GM23338 (cell line): Measurements from ENCODE around the gene CEACAM4. TPM values are rescaled to one million over a fixed set of nuclear protein-coding genes. Genes with fewer than 3 reads are reported as not detected.

Source experiments
- ATAC-seq: fragments of 200-7000 bp; cut with Tn5 transposase; 3 replicates; pipeline ENCODE4 v1.9.1; 2020
- DNase-seq: peaks from one replicate; pipeline ENCODE4 v3.0.0-alpha.2; 2015; ENCODE audit warnings: low spot score
- H2AFZ ChIP-seq: fragments of 200-600 bp; sonication (generic); 2 replicates; pipeline ENCODE4 v1.8.0; 2016; ENCODE audit warnings: antibody characterized with exemption, mild to moderate bottlenecking, moderate library complexity
- H3F3A ChIP-seq: fragments of 200-600 bp; sonication (generic); replicated peaks from 2 replicates; pipeline ENCODE4 v1.8.0; 2017; ENCODE audit warnings: antibody characterized with exemption, mixed run types, low read depth
- H3K27ac ChIP-seq: fragments of 200-600 bp; sonication (generic); 2 replicates; pipeline ENCODE4 v1.6.1; 2016; ENCODE audit warnings: low read depth
- H3K27me3 ChIP-seq: fragments of 200-600 bp; sonication (generic); 2 replicates; pipeline ENCODE4 v1.8.0; 2016; ENCODE audit warnings: mild to moderate bottlenecking, mixed run types, moderate library complexity; ENCODE audit not compliant: insufficient read depth
- H3K36me3 ChIP-seq: fragments of 200-600 bp; sonication (generic); 2 replicates; pipeline ENCODE4 v1.8.0; 2016; ENCODE audit warnings: mild to moderate bottlenecking; ENCODE audit not compliant: insufficient read depth
- H3K4me1 ChIP-seq: fragments of 200-600 bp; sonication (generic); 2 replicates; pipeline ENCODE4 v1.8.0; 2016; ENCODE audit warnings: mild to moderate bottlenecking, moderate library complexity; ENCODE audit not compliant: insufficient read depth
- H3K4me2 ChIP-seq: fragments of 200-600 bp; sonication (generic); 2 replicates; pipeline ENCODE4 v1.7.1; 2017; ENCODE audit warnings: mixed run types
- H3K4me3 ChIP-seq: fragments of 200-600 bp; sonication (generic); 2 replicates; pipeline ENCODE4 v1.6.1; 2016; ENCODE audit warnings: mixed run types
- H3K79me2 ChIP-seq: fragments of 200-600 bp; sonication (generic); replicated peaks from 2 replicates; pipeline ENCODE4 v1.8.0; 2017; ENCODE audit warnings: mild to moderate bottlenecking; ENCODE audit not compliant: insufficient read depth
- H3K9me2 ChIP-seq: fragments of 200-600 bp; sonication (generic); 2 replicates; pipeline ENCODE4 v1.8.0; 2017; ENCODE audit not compliant: insufficient read depth
- H4K20me1 ChIP-seq: fragments of 200-600 bp; sonication (generic); replicated peaks from 2 replicates; pipeline ENCODE4 v1.8.0; 2017; ENCODE audit warnings: mild to moderate bottlenecking; ENCODE audit not compliant: insufficient read depth
- H3K27ac Mint-ChIP-seq: 2 replicates; pipeline ENCODE4 v1.8.0; 2020; ENCODE audit warnings: inconsistent platforms, mild to moderate bottlenecking, moderate library complexity, mixed read lengths
- H3K27me3 Mint-ChIP-seq: 3 replicates; pipeline ENCODE4 v1.8.0; 2022; ENCODE audit warnings: low read depth, mild to moderate bottlenecking, moderate library complexity, mixed read lengths, inconsistent platforms; ENCODE audit not compliant: insufficient read depth, poor library complexity
- H3K36me3 Mint-ChIP-seq: 3 replicates; pipeline ENCODE4 v1.8.0; 2021; ENCODE audit warnings: low read depth, mild to moderate bottlenecking, inconsistent platforms, moderate library complexity, mixed read lengths
- H3K4me1 Mint-ChIP-seq: 3 replicates; pipeline ENCODE4 v1.8.0; 2020; ENCODE audit warnings: mild to moderate bottlenecking, inconsistent platforms, mixed read lengths
- H3K4me3 Mint-ChIP-seq: 3 replicates; pipeline ENCODE4 v1.8.0; 2021; ENCODE audit warnings: moderate library complexity, mild to moderate bottlenecking, inconsistent platforms, mixed read lengths
- H3K9me3 Mint-ChIP-seq: 3 replicates; pipeline ENCODE4 v1.8.0; 2020; ENCODE audit warnings: moderate library complexity, mild to moderate bottlenecking, inconsistent platforms, mixed read lengths
- CREB1 ChIP-seq: fragments of 250-450 bp; sonication (Bioruptor Pico); IDR thresholded peaks from 2 replicates; pipeline ENCODE4 v1.5.0; 2020; ENCODE audit warnings: low read depth, mild to moderate bottlenecking, moderate library complexity
- CTCF ChIP-seq, 2 experiments: fragments of 200-600 bp in 1 of 2; sonication (generic) in 1 of 2; conservative IDR thresholded peaks; 2 replicates each; pipeline versions ENCODE4 v1.5.1 to v1.6.1; 2016 to 2017; ENCODE audit warnings: antibody characterized with exemption in 2 of 2, low read depth in 2 of 2, mild to moderate bottlenecking in 2 of 2, moderate library complexity in 1 of 2
- ETS1 ChIP-seq: IDR thresholded peaks from 2 replicates; pipeline ENCODE4 v1.6.1; 2016; ENCODE audit warnings: antibody characterized with exemption
- EZH2 ChIP-seq: fragments of 200-600 bp; sonication (generic); IDR thresholded peaks from one replicate; pipeline ENCODE4 v1.8.0; 2017; ENCODE audit warnings: antibody characterized with exemption, mild to moderate bottlenecking, low read depth; ENCODE audit not compliant: unreplicated experiment
- EZH2phosphoT487 ChIP-seq: fragments of 200-600 bp; sonication (generic); IDR thresholded peaks from one replicate; pipeline ENCODE4 v1.8.1; 2018; ENCODE audit warnings: antibody characterized with exemption; ENCODE audit not compliant: unreplicated experiment
- JUNB ChIP-seq: IDR thresholded peaks from one replicate; pipeline ENCODE4 v1.6.1; 2016; ENCODE audit warnings: antibody characterized with exemption; ENCODE audit not compliant: unreplicated experiment
- NANOG ChIP-seq: IDR thresholded peaks from 2 replicates; pipeline ENCODE4 v1.6.1; 2016; ENCODE audit warnings: antibody characterized with exemption, borderline replicate concordance
- POLR2AphosphoS5 ChIP-seq: IDR thresholded peaks from 2 replicates; pipeline ENCODE4 v1.6.1; 2016; ENCODE audit warnings: antibody characterized with exemption, low read depth
- REST ChIP-seq: IDR thresholded peaks from one replicate; pipeline ENCODE4 v1.6.1; 2018; ENCODE audit warnings: antibody characterized with exemption; ENCODE audit not compliant: unreplicated experiment
- STAT1 ChIP-seq: IDR thresholded peaks from one replicate; pipeline ENCODE4 v1.6.1; 2016; ENCODE audit warnings: antibody characterized with exemption; ENCODE audit not compliant: unreplicated experiment
- ZNF114 ChIP-seq: fragments of 250-450 bp; sonication (Bioruptor Pico); IDR thresholded peaks from 2 replicates; pipeline ENCODE4 v1.5.0; 2020; ENCODE audit warnings: mild to moderate bottlenecking, moderate library complexity
- ZNF331 ChIP-seq: fragments of 250-450 bp; sonication (Bioruptor Pico); IDR thresholded peaks from 2 replicates; pipeline ENCODE4 v1.5.0; 2020; ENCODE audit warnings: low read depth, mild to moderate bottlenecking, moderate library complexity
- ZNF462 ChIP-seq: fragments of 250-450 bp; sonication (Bioruptor Pico); IDR thresholded peaks from 2 replicates; pipeline ENCODE4 v1.5.0; 2020; ENCODE audit warnings: mild to moderate bottlenecking, moderate library complexity
- polyA plus RNA-seq: library from polyadenylated mRNA; unstranded; fragments of >200 nt; fragmentation: Nextera tagmentation; extraction: Ambion mirVana; gene quantifications from 2 replicates; pipeline ENCODE4 v1.2.1, GENCODE V29; 2016
- total RNA-seq: library from RNA; depleted of rRNA; stranded (reverse); fragments of >200 nt; shearing (Covaris generic); gene quantifications from 2 replicates; pipeline ENCODE4 v1.2.3, GENCODE V29; 2014

Gene CEACAM4
- total and polyA plus RNA-seq, 2 experiments from 2014 or later, result not detected

GRCh38 chr19:41587838-41588210 lies 39.0 kb downstream of the CEACAM4 start (continued):
- no peak for TF ChIP-seq CTCF (conservative IDR thresholded peaks at IDR 0.05; ENCODE audit: low read depth in 2 of 2)

- H3K4me3 ChIP-seq, result no peak overlapping the region
- peaks cover 13% of the 10 kb centered on the region for H3K36me3 Mint-ChIP-seq
- H2AFZ ChIP-seq, result no peak overlapping the region
- no peaks in the 10 kb centered on the region for H3F3A ChIP-seq
- no peaks in the 10 kb centered on the region for H4K20me1 ChIP-seq
- ATAC-seq (no peak), DNase-seq (no peak)
- H3K9me2 ChIP-seq, result no peaks in the 10 kb centered on the region
- H3K9me3 Mint-ChIP-seq, result peaks cover 40% of the 10 kb centered on the region
- H3K27me3 ChIP-seq, result no peaks in the 10 kb centered on the region
- H3K36me3 ChIP-seq, result no peaks in the 10 kb centered on the region
- no peak overlapping the region for H3K27ac Mint-ChIP-seq
- no peak overlapping the region for H3K4me3 Mint-ChIP-seq
- no peak overlapping the region for H3K4me2 ChIP-seq
- no peaks in the 10 kb centered on the region for H3K79me2 ChIP-seq
- no peak overlapping the region for H3K27ac ChIP-seq
- no peaks in the 10 kb centered on the region for H3K4me1 Mint-ChIP-seq
- no peaks in the 10 kb centered on the region for H3K4me1 ChIP-seq
- peaks cover 21% of the 10 kb centered on the region for H3K27me3 Mint-ChIP-seq
- TF ChIP-seq JUNB (no peak), ZNF462 (CRISPR knock-in tag) (no peak), ZNF114 (CRISPR knock-in tag) (no peak), ZNF331 (CRISPR knock-in tag) (no peak), EZH2phosphoT487 (no peak), REST (no peak), EZH2 (no peak), ETS1 (no peak), POLR2AphosphoS5 (no peak), CREB1 (CRISPR knock-in tag) (no peak), NANOG (no peak), STAT1 (no peak)
Measured at GRCh38 chr19:41587101-41587837, 39.6 kb downstream of the CEACAM4 start.
